HCT116 (cell line): ENCODE results near the gene SOX18.

Source experiments
- CBX3 ChIP-seq: IDR thresholded peaks from 2 replicates; pipeline ENCODE4 v1.6.1; 2012; ENCODE audit warnings: low read depth
- CEBPB ChIP-seq: IDR thresholded peaks from 2 replicates; pipeline ENCODE4 v1.6.1; 2012; ENCODE audit warnings: low read depth
- CTCF ChIP-seq, 3 experiments: fragments of 200-600 bp in 1 of 3; sonication (generic) in 1 of 3; IDR thresholded peaks in 2 of 3; conservative IDR thresholded peaks in 1 of 3; 2 replicates each; pipeline ENCODE4 v1.5.1; 2012 to 2017; ENCODE audit warnings: low read depth in 2 of 3, low read length in 2 of 3, antibody characterized with exemption in 1 of 3, borderline replicate concordance in 1 of 3, control low read depth in 1 of 3, mild to moderate bottlenecking in 1 of 3, mixed read lengths in 1 of 3, mixed run types in 1 of 3, moderate library complexity in 1 of 3; ENCODE audit not compliant: insufficient read depth in 1 of 3
- EGR1 ChIP-seq: IDR thresholded peaks from 2 replicates; pipeline ENCODE4 v1.6.1; 2012; ENCODE audit warnings: low read depth
- ELF1 ChIP-seq: IDR thresholded peaks from 2 replicates; pipeline ENCODE4 v1.6.1; 2012; ENCODE audit warnings: low read depth, borderline replicate concordance
- EZH2 ChIP-seq: fragments of 200-600 bp; sonication (generic); IDR thresholded peaks from 2 replicates; pipeline ENCODE4 v1.6.1; 2017; ENCODE audit warnings: antibody characterized with exemption, mixed run types
- EZH2phosphoT487 ChIP-seq: fragments of 200-600 bp; IDR thresholded peaks from 2 replicates; pipeline ENCODE4 v1.6.1; 2018; ENCODE audit warnings: antibody characterized with exemption, borderline replicate concordance
- JUND ChIP-seq: IDR thresholded peaks from 2 replicates; pipeline ENCODE4 v1.6.1; 2012
- POLR2A ChIP-seq: IDR thresholded peaks from 2 replicates; pipeline ENCODE4 v1.7.0; 2011; ENCODE audit warnings: borderline replicate concordance; ENCODE audit not compliant: insufficient read depth, insufficient read length; ENCODE audit errors: extremely low read depth
- POLR2AphosphoS5 ChIP-seq: IDR thresholded peaks from 2 replicates; pipeline ENCODE4 v1.6.1; 2011; ENCODE audit warnings: mild to moderate bottlenecking, low read depth, low read length, moderate library complexity
- TCF7L2 ChIP-seq: IDR thresholded peaks from 2 replicates; pipeline ENCODE4 v1.7.0; 2011; ENCODE audit warnings: borderline replicate concordance, inconsistent platforms; ENCODE audit not compliant: insufficient read depth, insufficient read length; ENCODE audit errors: extremely low read depth
- ZNF274 ChIP-seq: fragments of 200-500 bp; sonication (Bioruptor generic); IDR thresholded peaks from 2 replicates; pipeline ENCODE4 v1.6.1; 2014; ENCODE audit warnings: mild to moderate bottlenecking, low read depth, low read length, inconsistent platforms
- TF ChIP-seq, protein P1 (sequence below): IDR thresholded peaks from 2 replicates; pipeline ENCODE4 v1.6.1; 2012

DNA sequence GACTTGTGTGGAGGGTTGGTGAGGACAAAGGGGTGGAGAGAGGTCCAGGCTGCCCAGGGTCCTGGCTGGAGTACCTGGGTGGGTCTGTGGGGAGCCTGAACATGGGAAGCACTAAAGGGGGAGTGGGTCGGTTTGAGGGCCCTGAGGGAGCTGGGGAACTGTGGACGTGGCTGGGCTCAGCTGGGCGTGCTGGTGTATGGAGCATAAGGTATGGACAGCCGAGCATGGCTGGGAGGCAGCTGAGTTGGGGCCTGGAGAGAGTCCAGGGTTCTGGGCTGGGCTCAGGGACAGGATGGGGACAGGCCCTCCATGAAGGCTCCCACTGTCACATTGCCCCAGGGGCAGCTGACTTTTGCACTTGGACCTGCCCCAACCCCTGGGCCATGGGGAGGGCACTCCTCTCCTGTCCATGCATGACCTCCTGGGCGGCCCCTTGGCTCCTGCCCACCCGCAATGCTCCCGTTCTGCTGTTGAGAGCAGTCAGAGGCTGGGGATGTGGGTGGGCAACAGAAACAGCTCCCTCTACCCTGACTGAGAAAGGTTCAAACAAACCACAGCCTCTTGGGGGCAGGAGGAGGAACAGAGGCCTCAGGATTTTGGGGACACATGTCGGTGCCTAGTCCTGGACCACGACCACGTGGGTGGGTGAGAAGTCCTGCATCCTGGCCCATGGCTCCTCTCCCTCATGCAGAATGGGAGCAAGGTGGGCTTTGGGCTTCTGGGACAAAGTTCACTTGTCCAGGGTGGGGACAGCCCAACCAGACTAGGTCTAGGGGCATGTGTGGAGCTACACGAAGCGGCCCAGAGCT, 9.0 kb downstream of the SOX18 start:
- TF ChIP-seq POLR2A (no peak), CEBPB (no peak), EZH2 (no peak), TCF7L2 (no peak), CTCF (IDR thresholded peaks at IDR 0.05 in 2 of 3, conservative IDR thresholded peaks at IDR 0.05 in 1 of 3; ENCODE audit: borderline replicate concordance in 1 of 3, insufficient read depth in 1 of 3, low read depth in 2 of 3, low read length in 2 of 3) (no peak), EZH2phosphoT487 (no peak), ZNF274 (no peak), POLR2AphosphoS5 (no peak), ELF1 (no peak), CBX3 (no peak), JUND (no peak), EGR1 (no peak)
- TF ChIP-seq, protein P1, sequence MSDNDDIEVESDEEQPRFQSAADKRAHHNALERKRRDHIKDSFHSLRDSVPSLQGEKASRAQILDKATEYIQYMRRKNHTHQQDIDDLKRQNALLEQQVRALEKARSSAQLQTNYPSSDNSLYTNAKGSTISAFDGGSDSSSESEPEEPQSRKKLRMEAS: no peak
